NB4 (cell line): Measurements from ENCODE around the gene ATP10B.

Experiments used
- CTCF ChIP-seq: IDR thresholded peaks from one replicate; pipeline ENCODE4 v1.5.1; 2012; ENCODE audit warnings: low read depth, low read length
- MAX ChIP-seq: IDR thresholded peaks from 2 replicates; pipeline ENCODE4 v1.6.1; 2011; ENCODE audit warnings: low read depth, low read length
- MYC ChIP-seq: IDR thresholded peaks from 2 replicates; pipeline ENCODE4 v1.6.1; 2011; ENCODE audit warnings: low read depth, low read length
- POLR2A ChIP-seq: IDR thresholded peaks from 2 replicates; pipeline ENCODE4 v1.6.1; 2011; ENCODE audit warnings: mild to moderate bottlenecking; ENCODE audit not compliant: insufficient read length; ENCODE audit errors: extremely low read depth

DNA sequence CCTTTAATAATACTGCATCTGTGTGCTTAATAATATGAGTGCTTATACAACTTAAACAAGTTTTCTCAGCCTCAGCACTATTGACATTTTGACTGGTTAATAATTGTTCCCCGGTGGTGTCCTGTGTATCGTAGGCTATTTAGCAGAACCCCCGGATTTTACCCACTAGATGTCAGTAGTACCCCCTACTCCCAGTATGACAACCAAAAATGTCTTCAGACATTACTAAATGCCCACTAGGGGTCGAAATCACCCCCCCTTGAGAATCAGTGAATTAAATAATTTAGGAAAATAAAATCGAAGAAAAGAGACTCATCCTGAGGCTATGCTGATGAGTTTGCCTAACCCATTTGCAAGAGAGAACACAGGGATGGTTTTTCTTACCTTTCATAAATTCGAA is 166.3 kb downstream of the ATP10B start:
- no peak for TF ChIP-seq MAX
- peak; percentile 74 for TF ChIP-seq CTCF
- TF ChIP-seq POLR2A, result no peak
- no peak for TF ChIP-seq MYC
